Upper lobe of left lung (tissue), 6 donors: ENCODE results near the gene NBPF4. TPM values are rescaled to one million over a fixed set of nuclear protein-coding genes. Genes with fewer than 3 reads are reported as not detected.

ENCODE experiments used
- ATAC-seq, 2 donors: fragments of 200-7000 bp; cut with Tn5 transposase; one replicate each; pipeline ENCODE4 v1.9.1; 2022; ENCODE audit warnings: mild to moderate bottlenecking in 2 of 2, moderate library complexity in 2 of 2; ENCODE audit not compliant: low FRiP score in 2 of 2
- DNase-seq, 2 donors: peaks; one replicate each; pipeline ENCODE4 v3.0.0-alpha.2; 2019 to 2020
- H3K27ac ChIP-seq, 4 donors: fragments of 200-600 bp; sonication (generic); one replicate each; pipeline ENCODE4 v1.5.1; 2016 to 2019
- H3K27me3 ChIP-seq, 4 donors: fragments of 200-600 bp; sonication (generic); one replicate each; pipeline ENCODE4 v1.5.1; 2017 to 2019
- H3K36me3 ChIP-seq, 4 donors: fragments of 200-600 bp; sonication (generic); one replicate each; pipeline ENCODE4 v1.5.1; 2016 to 2019
- H3K4me1 ChIP-seq, 4 donors: fragments of 200-600 bp; sonication (generic); one replicate each; pipeline ENCODE4 v1.5.1; 2018 to 2019
- H3K4me3 ChIP-seq, 4 donors: fragments of 200-600 bp; sonication (generic); one replicate each; pipeline ENCODE4 v1.5.1; 2017 to 2019; ENCODE audit warnings: mild to moderate bottlenecking in 2 of 4, moderate library complexity in 1 of 4
- H3K9me3 ChIP-seq, 4 donors: fragments of 200-600 bp; sonication (generic); one replicate each; pipeline ENCODE4 v1.5.1; 2018 to 2019
- CTCF ChIP-seq, 6 experiments: fragments of 450-650 bp in 4 of 6; fragments of 200-600 bp in 2 of 6; sonication (generic) in 2 of 6; IDR thresholded peaks; one replicate each; pipeline ENCODE4 v1.5.1; 2016 to 2019; ENCODE audit warnings: antibody characterized with exemption in 6 of 6
- EP300 ChIP-seq, 4 donors: sonication (generic); formaldehyde crosslinking; IDR thresholded peaks; one replicate each; pipeline ENCODE4 v1.5.1; 2017; ENCODE audit warnings: antibody characterized with exemption in 4 of 4, control low read depth in 2 of 4
- POLR2A ChIP-seq, 4 donors: fragments of 450-650 bp; IDR thresholded peaks; one replicate each; pipeline ENCODE4 v1.5.1; 2016 to 2017; ENCODE audit warnings: antibody characterized with exemption in 4 of 4, mild to moderate bottlenecking in 2 of 4
- POLR2AphosphoS5 ChIP-seq, 2 donors: sonication (generic); formaldehyde crosslinking; IDR thresholded peaks; one replicate each; pipeline ENCODE4 v1.5.1; 2017; ENCODE audit warnings: antibody characterized with exemption in 2 of 2
- WGBS, 2 donors: methylation state at CpG; one replicate each; pipeline ENCODE4 v1.1.5; 2017 to 2018; 5-methylcytosine and 5-hydroxymethylcytosine counted together
- total RNA-seq, 6 donors: library from RNA; depleted of rRNA in 4 of 6; stranded (reverse); fragments of >200 nt in 4 of 6; gene quantifications; one replicate each; pipeline versions ENCODE4 v1.1.0 to v1.2.1, GENCODE V29; 2016 to 2021
- donor health status: DM: no; HTN: no; CAD: no; lungs with moderate emphysema.
- donor health status: DM: no; HTN: yes; CAD: no; lungs with severe emphysema.

The NBPF4 gene
- total RNA-seq, 6 donors from 2014 or later, result not detected

GRCh38 chr1:108182959-108183700 is 60.7 kb downstream of the NBPF4 start:
- Histone ChIP-seq H3K27ac (peak overlapping the region in 3 of 4 donors; percentile 6 to 45 (median 7)), H3K27me3 (no peaks in the 10 kb centered on the region), H3K9me3 (peaks cover 0 to 6% (median 0%) of the 10 kb centered on the region in 4 donors), H3K4me3 (no peak overlapping the region), H3K4me1 (peaks cover 0 to 18% (median 8%) of the 10 kb centered on the region in 4 donors), H3K36me3 (peaks cover 8 to 62% (median 18%) of the 10 kb centered on the region in 4 donors)
- TF ChIP-seq POLR2A (IDR thresholded peaks at IDR 0.05) (no peak), EP300 (IDR thresholded peaks at IDR 0.05) (no peak), CTCF (IDR thresholded peaks at IDR 0.05) (no peak), POLR2AphosphoS5 (IDR thresholded peaks at IDR 0.05) (no peak)
- ATAC-seq (peak in 1 of 2 donors; percentile 17), DNase-seq (no peak)
- WGBS, 2 donors, result 50 to 74% methylated on average over 2 of the region's 2 CpGs

- Histone ChIP-seq H3K4me1 (peaks cover 0 to 18% (median 10%) of the 10 kb centered on the region in 4 donors), H3K27me3 (no peaks in the 10 kb centered on the region), H3K4me3 (no peak overlapping the region), H3K9me3 (peaks cover 0 to 14% (median 8%) of the 10 kb centered on the region in 4 donors), H3K27ac (no peak overlapping the region), H3K36me3 (peaks cover 12 to 68% (median 23%) of the 10 kb centered on the region in 4 donors)
- ATAC-seq (no peak), DNase-seq (no peak)
- WGBS, 2 donors, result 81 to 84% methylated on average over 1 of the region's 1 CpG
- TF ChIP-seq CTCF (IDR thresholded peaks at IDR 0.05), result no peak
- no peak for TF ChIP-seq EP300 (IDR thresholded peaks at IDR 0.05)
- no peak for TF ChIP-seq POLR2A (IDR thresholded peaks at IDR 0.05)
- no peak for TF ChIP-seq POLR2AphosphoS5 (IDR thresholded peaks at IDR 0.05)
Measured at GRCh38 chr1:108179018-108179417, 64.9 kb downstream of the NBPF4 start.

Other genes starting within 250 kb of the NBPF4 start
- gene SLC25A24, start 43.7 kb downstream of the NBPF4 start, total RNA-seq, result 10 to 100 TPM; 28.6 to 96.7 (median 42.5) TPM
- gene NBPF6, start 206.3 kb upstream of the NBPF4 start, total RNA-seq, result not detected